ENCODE measurements around the gene SIPA1L3.

DNA sequence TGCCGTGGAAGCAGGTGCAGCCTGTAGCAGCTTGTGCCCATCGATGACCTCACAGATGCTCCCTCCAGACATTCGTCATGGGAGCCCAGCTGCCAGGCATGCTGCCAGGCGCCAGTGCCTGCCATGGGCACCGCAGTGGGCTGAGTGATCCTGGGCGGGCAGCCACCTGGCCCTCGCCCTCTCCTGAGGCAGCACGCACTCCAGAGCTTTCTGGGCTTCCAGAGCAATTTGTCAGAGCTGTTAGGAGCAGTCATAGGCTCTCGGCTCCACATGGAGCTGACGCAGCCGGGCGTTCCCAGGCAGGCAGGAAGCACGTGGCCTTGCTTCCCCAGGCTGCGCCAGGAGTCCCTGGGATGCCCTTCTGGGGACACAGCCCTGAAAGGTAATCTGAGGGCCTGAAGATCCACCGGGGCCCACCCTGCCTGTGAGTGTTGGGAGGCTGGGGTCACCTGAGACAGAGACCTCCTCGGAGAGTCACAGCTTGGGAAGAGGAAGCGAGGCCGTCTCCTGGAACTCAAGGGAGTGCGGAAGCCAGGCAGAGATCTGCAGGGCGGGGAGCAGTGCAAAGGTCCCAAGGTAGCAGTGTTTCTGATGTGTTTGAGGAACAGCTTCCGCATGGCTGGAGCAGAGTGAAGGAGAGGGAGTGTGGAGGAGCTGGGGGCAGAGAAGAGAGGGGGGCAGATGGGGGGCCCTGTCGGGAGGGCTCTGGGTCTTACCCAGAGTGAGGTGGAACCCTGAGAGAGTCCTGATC lies 266.5 kb downstream of the SIPA1L3 start:
- TF ChIP-seq, protein P1, sequence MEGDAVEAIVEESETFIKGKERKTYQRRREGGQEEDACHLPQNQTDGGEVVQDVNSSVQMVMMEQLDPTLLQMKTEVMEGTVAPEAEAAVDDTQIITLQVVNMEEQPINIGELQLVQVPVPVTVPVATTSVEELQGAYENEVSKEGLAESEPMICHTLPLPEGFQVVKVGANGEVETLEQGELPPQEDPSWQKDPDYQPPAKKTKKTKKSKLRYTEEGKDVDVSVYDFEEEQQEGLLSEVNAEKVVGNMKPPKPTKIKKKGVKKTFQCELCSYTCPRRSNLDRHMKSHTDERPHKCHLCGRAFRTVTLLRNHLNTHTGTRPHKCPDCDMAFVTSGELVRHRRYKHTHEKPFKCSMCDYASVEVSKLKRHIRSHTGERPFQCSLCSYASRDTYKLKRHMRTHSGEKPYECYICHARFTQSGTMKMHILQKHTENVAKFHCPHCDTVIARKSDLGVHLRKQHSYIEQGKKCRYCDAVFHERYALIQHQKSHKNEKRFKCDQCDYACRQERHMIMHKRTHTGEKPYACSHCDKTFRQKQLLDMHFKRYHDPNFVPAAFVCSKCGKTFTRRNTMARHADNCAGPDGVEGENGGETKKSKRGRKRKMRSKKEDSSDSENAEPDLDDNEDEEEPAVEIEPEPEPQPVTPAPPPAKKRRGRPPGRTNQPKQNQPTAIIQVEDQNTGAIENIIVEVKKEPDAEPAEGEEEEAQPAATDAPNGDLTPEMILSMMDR (IDR thresholded peaks at IDR 0.05), result no peak
- no peak for TF ChIP-seq POLR2A (IDR thresholded peaks at IDR 0.05)

Measured in upper lobe of left lung (tissue), 4 donors.